Measurements from ENCODE around the gene PRELID3B.

PRELID3B gene

DNA sequence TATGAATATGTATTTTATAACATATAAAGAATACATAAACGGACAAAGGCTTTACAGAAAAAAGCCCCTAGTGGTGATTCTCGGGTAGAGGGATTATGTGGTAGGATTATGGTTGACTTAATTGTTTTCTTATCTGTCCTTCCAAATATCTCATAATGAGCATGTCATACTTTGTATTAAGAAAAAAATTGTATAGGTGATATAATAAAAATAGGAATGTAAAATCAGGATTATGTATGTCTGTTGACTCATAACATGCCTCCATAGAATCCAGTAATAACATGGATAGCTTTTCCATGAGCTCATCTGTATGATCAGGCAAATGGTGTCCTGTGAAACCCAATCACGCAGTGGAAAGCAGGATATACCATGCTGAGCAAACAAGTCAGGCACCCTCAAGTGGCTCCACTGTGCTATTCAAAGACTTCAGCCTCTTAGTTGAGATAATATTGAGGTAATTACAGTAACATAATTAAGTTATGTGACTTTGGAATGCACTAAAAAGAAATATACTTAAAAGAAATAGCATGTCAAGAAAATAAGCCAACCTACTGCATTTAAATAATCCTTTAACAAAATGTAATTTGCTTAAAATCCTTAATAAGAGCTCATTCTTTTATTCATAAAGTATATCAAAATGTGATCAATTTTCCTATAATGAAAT, 39.6 kb upstream of the PRELID3B start:
- no peak for DNase-seq

DNA sequence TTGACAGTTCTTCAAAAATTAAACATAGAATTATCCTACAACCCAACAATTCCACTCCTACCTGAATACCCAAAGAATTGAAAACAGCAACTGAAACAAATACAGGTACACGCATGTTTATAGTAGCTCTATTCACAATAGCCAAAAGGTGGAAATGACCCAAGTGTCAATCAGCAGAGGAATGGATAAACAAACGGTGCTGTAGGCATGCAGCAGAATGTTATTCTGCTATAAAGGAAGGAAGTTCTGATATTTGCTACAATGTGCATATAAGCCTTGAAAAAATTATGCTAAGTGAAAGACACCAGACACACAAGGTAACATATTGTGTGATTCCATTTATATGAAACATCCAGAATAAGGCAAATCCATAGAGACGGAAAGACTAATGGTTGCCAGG, 38.5 kb upstream of the PRELID3B start:
- TF ChIP-seq, protein P1, sequence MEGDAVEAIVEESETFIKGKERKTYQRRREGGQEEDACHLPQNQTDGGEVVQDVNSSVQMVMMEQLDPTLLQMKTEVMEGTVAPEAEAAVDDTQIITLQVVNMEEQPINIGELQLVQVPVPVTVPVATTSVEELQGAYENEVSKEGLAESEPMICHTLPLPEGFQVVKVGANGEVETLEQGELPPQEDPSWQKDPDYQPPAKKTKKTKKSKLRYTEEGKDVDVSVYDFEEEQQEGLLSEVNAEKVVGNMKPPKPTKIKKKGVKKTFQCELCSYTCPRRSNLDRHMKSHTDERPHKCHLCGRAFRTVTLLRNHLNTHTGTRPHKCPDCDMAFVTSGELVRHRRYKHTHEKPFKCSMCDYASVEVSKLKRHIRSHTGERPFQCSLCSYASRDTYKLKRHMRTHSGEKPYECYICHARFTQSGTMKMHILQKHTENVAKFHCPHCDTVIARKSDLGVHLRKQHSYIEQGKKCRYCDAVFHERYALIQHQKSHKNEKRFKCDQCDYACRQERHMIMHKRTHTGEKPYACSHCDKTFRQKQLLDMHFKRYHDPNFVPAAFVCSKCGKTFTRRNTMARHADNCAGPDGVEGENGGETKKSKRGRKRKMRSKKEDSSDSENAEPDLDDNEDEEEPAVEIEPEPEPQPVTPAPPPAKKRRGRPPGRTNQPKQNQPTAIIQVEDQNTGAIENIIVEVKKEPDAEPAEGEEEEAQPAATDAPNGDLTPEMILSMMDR (IDR thresholded peaks at IDR 0.05; ENCODE audit: low read depth, low read length) = no peak
- H3K27me3 ChIP-seq = peaks cover 5% of the 10 kb centered on the region
- no peaks in the 10 kb centered on the region for H3K36me3 ChIP-seq

More for the DNA sequence above, 39.6 kb upstream of the PRELID3B start:
- Histone ChIP-seq H3K27me3 (peaks cover 4% of the 10 kb centered on the region; the same call in 1 of the 2 replicates), H3K9me3 (no peaks in the 10 kb centered on the region), H3K4me3 (ENCODE audit: low read depth, low read length) (no peak overlapping the region), H3K4me1 (no peaks in the 10 kb centered on the region; the same call in 1 of the 2 replicates), H3K36me3 (no peaks in the 10 kb centered on the region)
- TF ChIP-seq, protein P1 (IDR thresholded peaks at IDR 0.05; ENCODE audit: low read depth, low read length) = peak; percentile 54

DNA sequence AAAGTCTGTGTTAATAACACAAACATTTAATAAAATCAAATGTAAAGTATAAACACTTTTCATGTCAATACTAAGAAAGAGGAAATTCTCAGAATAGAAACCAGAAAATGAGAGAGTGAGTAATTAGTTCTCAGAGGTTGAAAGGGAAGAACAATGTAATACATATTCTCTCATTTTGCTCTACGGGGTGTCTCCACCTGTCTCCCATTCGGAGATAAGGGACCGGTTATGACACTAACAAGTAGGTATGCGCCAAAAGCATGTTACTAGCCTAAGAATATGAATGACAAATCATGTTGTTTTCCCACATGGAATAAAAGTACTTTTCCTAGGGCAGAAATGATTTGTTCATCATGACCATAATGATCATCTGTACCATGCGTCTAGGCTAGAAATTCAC, 35.6 kb upstream of the PRELID3B start:
- no peaks in the 10 kb centered on the region for H3K4me1 ChIP-seq
- no peaks in the 10 kb centered on the region for H3K9me3 ChIP-seq
- H3K4me3 ChIP-seq (ENCODE audit: low read depth, low read length) = no peak overlapping the region
- DNase-seq = no peak
- no peaks in the 10 kb centered on the region for H3K36me3 ChIP-seq
- peaks cover 14% of the 10 kb centered on the region for H3K27me3 ChIP-seq
- TF ChIP-seq, protein P1 (IDR thresholded peaks at IDR 0.05; ENCODE audit: low read depth, low read length) = no peak

More for the DNA sequence above, 38.5 kb upstream of the PRELID3B start:
- Histone ChIP-seq H3K4me1 (no peaks in the 10 kb centered on the region; the same call in 1 of the 2 replicates), H3K9me3 (no peaks in the 10 kb centered on the region), H3K4me3 (ENCODE audit: low read depth, low read length) (no peak overlapping the region)
- no peak for DNase-seq

DNA sequence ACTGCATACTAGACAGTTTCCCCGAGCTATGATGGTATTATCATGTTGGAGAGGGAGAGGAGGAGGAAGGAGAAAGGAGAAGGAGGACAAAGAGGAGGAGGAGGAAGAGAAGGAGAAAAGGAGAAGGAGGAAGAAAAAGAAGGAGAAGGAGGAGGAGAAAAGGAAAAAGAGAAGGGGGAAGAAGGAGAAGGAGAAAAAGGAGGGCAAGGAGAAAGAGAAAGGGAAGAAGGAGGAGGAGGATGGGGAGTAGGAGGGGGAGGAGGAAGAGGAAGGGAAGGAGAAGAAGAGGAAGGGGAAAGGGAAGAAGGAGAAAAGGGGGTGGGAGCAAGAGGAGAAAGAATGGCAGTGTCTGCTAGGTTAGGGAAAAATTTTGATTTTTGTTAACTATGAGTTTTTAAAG, 35.1 kb upstream of the PRELID3B start:
- no peak for DNase-seq
- Histone ChIP-seq H3K36me3 (no peaks in the 10 kb centered on the region), H3K4me1 (no peaks in the 10 kb centered on the region), H3K4me3 (ENCODE audit: low read depth, low read length) (no peak overlapping the region), H3K27me3 (peaks cover 17% of the 10 kb centered on the region), H3K9me3 (no peaks in the 10 kb centered on the region)
- TF ChIP-seq, protein P1 (IDR thresholded peaks at IDR 0.05; ENCODE audit: low read depth, low read length) = no peak

DNA sequence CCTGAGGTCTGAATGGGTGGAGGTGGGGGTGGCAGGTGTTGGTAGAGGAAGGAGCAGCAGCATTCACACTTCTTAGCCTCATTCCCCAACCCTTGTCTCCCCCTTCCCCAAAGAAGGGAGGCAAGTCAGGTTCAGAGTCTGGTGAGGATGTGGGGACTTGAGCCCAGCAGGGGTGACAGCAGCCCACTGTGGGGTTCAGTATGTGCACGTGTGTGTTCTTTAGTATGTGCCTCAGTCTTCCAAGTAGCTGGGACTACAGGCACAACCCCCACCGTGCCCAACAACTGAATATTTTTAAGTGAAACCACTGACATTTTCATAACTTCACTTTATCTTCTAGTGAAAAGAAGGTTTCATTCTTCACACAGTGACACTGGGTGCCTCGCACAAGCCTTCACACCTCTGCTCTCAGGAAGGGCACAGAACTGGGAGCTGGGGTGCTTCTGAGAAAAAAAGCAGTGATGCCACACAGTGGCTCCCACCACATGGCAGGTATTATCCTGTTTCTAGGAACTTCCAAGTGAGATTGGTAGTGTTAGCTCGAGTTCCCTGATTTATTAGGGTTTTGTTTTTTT, 33.4 kb upstream of the PRELID3B start:
- Histone ChIP-seq H3K4me1 (no peaks in the 10 kb centered on the region), H3K36me3 (no peaks in the 10 kb centered on the region), H3K4me3 (ENCODE audit: low read depth, low read length) (no peak overlapping the region), H3K27me3 (peaks cover 17% of the 10 kb centered on the region), H3K9me3 (no peaks in the 10 kb centered on the region)
- no peak for DNase-seq
- TF ChIP-seq, protein P1 (IDR thresholded peaks at IDR 0.05; ENCODE audit: low read depth, low read length) = no peak

DNA sequence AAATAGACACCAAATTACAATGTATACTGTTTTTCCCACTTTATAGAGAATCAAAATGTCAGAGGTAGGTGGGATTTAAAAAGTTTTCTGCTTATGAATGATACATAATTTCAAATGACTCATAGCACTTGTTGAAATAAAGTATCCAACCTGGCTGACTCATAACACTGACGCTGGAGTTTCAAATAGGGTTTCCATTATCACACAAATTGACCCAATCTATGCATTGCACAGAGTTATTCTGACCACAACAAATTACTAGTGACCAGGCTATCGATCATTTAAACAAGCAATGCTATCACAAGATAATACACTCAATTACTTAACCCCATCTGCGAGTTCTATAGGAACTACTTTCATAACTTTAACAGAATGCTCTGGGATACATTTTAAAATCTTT, 31.9 kb upstream of the PRELID3B start:
- no peaks in the 10 kb centered on the region for H3K36me3 ChIP-seq
- no peaks in the 10 kb centered on the region for H3K9me3 ChIP-seq
- H3K4me3 ChIP-seq (ENCODE audit: low read depth, low read length) = no peak overlapping the region
- TF ChIP-seq, protein P1 (IDR thresholded peaks at IDR 0.05; ENCODE audit: low read depth, low read length) = no peak
- H3K4me1 ChIP-seq = no peaks in the 10 kb centered on the region
- peaks cover 17% of the 10 kb centered on the region for H3K27me3 ChIP-seq
- no peak for DNase-seq

All from BE2C (cell line).